HCEC 1CT (cell line): ENCODE measurements around the gene RGS9.

Experiments
- DNase-seq: peaks from one replicate; pipeline ENCODE4 v3.0.0-alpha.2; 2017

RGS9 gene

GRCh38 chr17:65185062-65185461, 47.9 kb downstream of the RGS9 start:
- DNase-seq = no peak

- DNase-seq = no peak
These were observed 48.7 kb downstream of the RGS9 start for GRCh38 chr17:65185668-65186382.

- DNase-seq = peak; percentile 67
These were observed 53.4 kb downstream of the RGS9 start for GRCh38 chr17:65190467-65191097.

- peak; percentile 80 for DNase-seq
These were observed 54.9 kb downstream of the RGS9 start for GRCh38 chr17:65191811-65192740.

- no peak for DNase-seq
These were observed 56.1 kb downstream of the RGS9 start for GRCh38 chr17:65193305-65193704.

- DNase-seq = no peak
These were observed 56.6 kb downstream of the RGS9 start for GRCh38 chr17:65193716-65194293.

- DNase-seq = no peak
These were observed 57.6 kb downstream of the RGS9 start for GRCh38 chr17:65194670-65195334.

GRCh38 chr17:65195716-65196115, 58.5 kb downstream of the RGS9 start:
- DNase-seq = no peak

- no peak for DNase-seq
These were observed 59.4 kb downstream of the RGS9 start for GRCh38 chr17:65196617-65197016.

- no peak for DNase-seq
These were observed 60.0 kb downstream of the RGS9 start for GRCh38 chr17:65197201-65197600.

- DNase-seq = peak; percentile 71
These were observed 61.6 kb downstream of the RGS9 start for GRCh38 chr17:65198653-65199382.

GRCh38 chr17:65201331-65201730, 64.2 kb downstream of the RGS9 start:
- DNase-seq = no peak

- no peak for DNase-seq
These were observed 65.8 kb downstream of the RGS9 start for GRCh38 chr17:65202844-65203571.

- DNase-seq = no peak
These were observed 66.8 kb downstream of the RGS9 start for GRCh38 chr17:65204001-65204400.

- DNase-seq = no peak
These were observed 68.5 kb downstream of the RGS9 start for GRCh38 chr17:65205655-65206054.

- peak; percentile 22 for DNase-seq
These were observed 70.3 kb downstream of the RGS9 start for GRCh38 chr17:65207448-65207847.

GRCh38 chr17:65208717-65209116, 71.5 kb downstream of the RGS9 start:
- DNase-seq = no peak

GRCh38 chr17:65218261-65218660, 81.1 kb downstream of the RGS9 start:
- DNase-seq = no peak

GRCh38 chr17:65219124-65219523, 82.0 kb downstream of the RGS9 start:
- DNase-seq = no peak

- no peak for DNase-seq
These were observed 82.5 kb downstream of the RGS9 start for GRCh38 chr17:65219707-65220106.

- DNase-seq = no peak
These were observed 83.6 kb downstream of the RGS9 start for GRCh38 chr17:65220732-65221131.
